Measurements from ENCODE around the gene RFX5.
A peak's percentile ranks its signal among the peaks of the same experiment; 100 is the strongest.
"Not testable (repeated sequence)": the region's sequence is repeated elsewhere in the genome, so short reads cannot be mapped to it uniquely, and the experiment has no call there.

The RFX5 gene

DNA sequence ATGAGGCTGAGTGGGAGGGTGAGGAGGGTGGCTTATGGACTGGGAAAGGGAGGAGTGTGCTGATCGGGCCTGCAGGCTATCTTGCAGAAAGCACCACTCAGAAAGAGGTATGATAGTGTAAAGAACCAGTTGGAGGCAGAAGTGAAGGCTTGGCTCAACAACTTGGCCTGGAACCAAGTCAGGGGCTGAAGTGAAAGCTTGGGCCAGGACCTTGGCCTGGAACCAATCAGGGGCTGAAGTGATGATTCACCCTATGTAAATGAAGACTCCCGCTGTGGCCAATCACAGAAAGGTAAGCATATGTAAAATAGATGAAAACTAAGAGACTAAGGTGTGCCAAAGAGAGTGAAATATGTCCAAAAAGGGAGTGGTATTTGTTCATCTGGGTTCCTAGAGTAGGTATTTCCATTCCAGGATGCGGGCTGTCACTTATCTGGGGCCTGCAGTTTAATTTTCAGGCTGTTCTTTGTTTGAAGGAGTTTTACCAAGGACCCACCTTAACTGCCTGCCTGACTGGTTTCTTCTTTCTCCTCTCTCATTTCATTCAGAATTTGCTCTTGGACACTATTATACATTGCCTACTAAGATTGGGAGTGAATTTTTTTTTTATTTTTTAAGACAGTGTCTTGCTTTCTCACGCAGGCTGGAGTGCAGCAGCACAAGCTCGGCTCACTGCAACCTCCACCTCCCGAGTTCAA, 5.1 kb upstream of the RFX5 start:
- TF ChIP-seq, protein P1, sequence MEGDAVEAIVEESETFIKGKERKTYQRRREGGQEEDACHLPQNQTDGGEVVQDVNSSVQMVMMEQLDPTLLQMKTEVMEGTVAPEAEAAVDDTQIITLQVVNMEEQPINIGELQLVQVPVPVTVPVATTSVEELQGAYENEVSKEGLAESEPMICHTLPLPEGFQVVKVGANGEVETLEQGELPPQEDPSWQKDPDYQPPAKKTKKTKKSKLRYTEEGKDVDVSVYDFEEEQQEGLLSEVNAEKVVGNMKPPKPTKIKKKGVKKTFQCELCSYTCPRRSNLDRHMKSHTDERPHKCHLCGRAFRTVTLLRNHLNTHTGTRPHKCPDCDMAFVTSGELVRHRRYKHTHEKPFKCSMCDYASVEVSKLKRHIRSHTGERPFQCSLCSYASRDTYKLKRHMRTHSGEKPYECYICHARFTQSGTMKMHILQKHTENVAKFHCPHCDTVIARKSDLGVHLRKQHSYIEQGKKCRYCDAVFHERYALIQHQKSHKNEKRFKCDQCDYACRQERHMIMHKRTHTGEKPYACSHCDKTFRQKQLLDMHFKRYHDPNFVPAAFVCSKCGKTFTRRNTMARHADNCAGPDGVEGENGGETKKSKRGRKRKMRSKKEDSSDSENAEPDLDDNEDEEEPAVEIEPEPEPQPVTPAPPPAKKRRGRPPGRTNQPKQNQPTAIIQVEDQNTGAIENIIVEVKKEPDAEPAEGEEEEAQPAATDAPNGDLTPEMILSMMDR (IDR thresholded peaks at IDR 0.05; ENCODE audit: low read length) = no peak
- TF ChIP-seq EZH2phosphoT487 (IDR thresholded peaks at IDR 0.05; ENCODE audit: low read length) (no peak), EZH2 (optimal IDR thresholded peaks at IDR 0.05; ENCODE audit: low read depth, low read length) (no peak)
- no peaks in the 10 kb centered on the region for H3K27me3 ChIP-seq (replicated peaks; ENCODE audit: insufficient read depth, low read length)
- H3K4me2 ChIP-seq (ENCODE audit: low read depth, low read length) = no peak overlapping the region
- peak; percentile 24 for DNase-seq
- no peaks in the 10 kb centered on the region for H3K79me2 ChIP-seq (ENCODE audit: low read length)
- peaks cover 7% of the 10 kb centered on the region; the same call in 1 of the 2 replicates for H3F3A ChIP-seq (ENCODE audit: insufficient read depth, low read length)
- H3K27ac ChIP-seq (ENCODE audit: low read length) = no peak overlapping the region
- H2AFZ ChIP-seq (ENCODE audit: low read length) = no peak overlapping the region
- no peaks in the 10 kb centered on the region for H3K36me3 ChIP-seq (replicated peaks; ENCODE audit: insufficient read depth, low read length)
- no peaks in the 10 kb centered on the region for H4K20me1 ChIP-seq (ENCODE audit: insufficient read depth, low read length)
- no peaks in the 10 kb centered on the region for H3K9me2 ChIP-seq (replicated peaks; ENCODE audit: insufficient read depth, low read length)
- no peak overlapping the region for H3K9ac ChIP-seq (ENCODE audit: low read length)
- H3K9me3 ChIP-seq (replicated peaks; ENCODE audit: insufficient read depth, low read length) = no peaks in the 10 kb centered on the region
- H3K4me3 ChIP-seq (ENCODE audit: low read length) = no peak overlapping the region
- H3K4me1 ChIP-seq (ENCODE audit: low read length) = peaks cover 7% of the 10 kb centered on the region

DNA sequence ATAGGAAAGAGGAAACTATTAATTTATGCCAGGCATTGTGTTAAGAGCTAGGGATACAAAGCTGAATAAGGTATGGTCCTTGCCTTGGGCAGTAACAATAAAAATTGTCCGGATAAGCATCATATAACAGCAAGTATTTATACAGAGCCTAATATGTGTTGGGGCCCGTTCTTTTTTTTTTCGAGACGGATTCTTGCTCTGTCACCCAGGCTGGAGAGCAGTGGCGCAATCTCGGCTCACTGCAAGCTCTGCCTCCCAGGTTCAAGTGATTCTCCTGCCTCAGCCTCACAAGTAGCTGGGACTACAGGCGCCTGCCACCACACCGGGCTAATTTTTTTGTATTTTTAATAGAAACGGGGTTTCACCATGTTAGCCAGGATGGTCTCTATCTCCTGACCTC, 3.3 kb upstream of the RFX5 start:
- H3K4me2 ChIP-seq (ENCODE audit: low read depth, low read length); H3K9me2 ChIP-seq (replicated peaks; ENCODE audit: insufficient read depth, low read length); H3K9ac ChIP-seq (ENCODE audit: low read length); H3K36me3 ChIP-seq (replicated peaks; ENCODE audit: insufficient read depth, low read length); DNase-seq; H3F3A ChIP-seq (ENCODE audit: insufficient read depth, low read length); H3K27me3 ChIP-seq (replicated peaks; ENCODE audit: insufficient read depth, low read length); H3K4me3 ChIP-seq (ENCODE audit: low read length); H3K27ac ChIP-seq (ENCODE audit: low read length); H2AFZ ChIP-seq (ENCODE audit: low read length); H3K9me3 ChIP-seq (replicated peaks; ENCODE audit: insufficient read depth, low read length); H4K20me1 ChIP-seq (ENCODE audit: insufficient read depth, low read length): not testable (repeated sequence)
- peaks cover 15% of the 10 kb centered on the region for H3K79me2 ChIP-seq (ENCODE audit: low read length)
- H3K4me1 ChIP-seq (ENCODE audit: low read length) = peaks cover 16% of the 10 kb centered on the region

DNA sequence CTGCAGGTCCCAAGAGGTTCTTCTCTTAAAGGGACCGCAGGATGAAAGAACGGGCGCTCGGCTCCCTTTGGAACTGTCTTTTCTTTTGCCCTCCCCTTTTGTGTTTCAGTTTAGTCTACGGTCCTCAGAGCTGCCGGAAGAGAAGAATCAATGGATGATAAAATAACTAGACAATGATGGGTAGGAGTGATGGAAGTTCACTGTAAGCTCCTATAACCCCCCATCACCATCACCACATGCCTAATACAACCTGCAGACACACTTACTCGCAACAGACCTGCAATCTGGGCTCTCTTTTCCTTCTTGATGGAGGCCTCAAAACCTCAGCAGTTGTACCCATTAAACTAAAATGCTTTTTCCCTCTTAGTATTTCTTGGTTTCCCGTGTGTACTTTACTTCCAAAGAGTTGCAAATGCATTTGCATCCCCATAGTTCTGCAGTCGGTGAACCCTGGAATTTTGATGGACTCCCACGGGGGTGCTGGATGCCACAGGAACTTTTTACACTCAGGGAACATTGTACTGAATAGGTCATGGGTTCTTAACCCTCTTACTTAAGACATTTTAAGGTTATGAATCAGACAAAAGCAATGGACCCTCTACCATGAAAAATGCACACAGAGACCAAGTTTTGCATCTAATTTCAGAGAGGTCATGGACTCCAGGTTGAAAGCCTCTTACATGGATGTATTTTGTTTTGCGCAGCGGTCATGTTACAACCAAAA, 633 bp upstream of the RFX5 start:
- H3K79me2 ChIP-seq (ENCODE audit: low read length) = peaks cover 17% of the 10 kb centered on the region
- no peak for DNase-seq
- peak overlapping the region; percentile 30; the same call in 1 of the 2 replicates for H3K9ac ChIP-seq (ENCODE audit: low read length)
- H3K4me1 ChIP-seq (ENCODE audit: low read length) = peaks cover 16% of the 10 kb centered on the region
- TF ChIP-seq, protein P1 (IDR thresholded peaks at IDR 0.05; ENCODE audit: low read length) = no peak
- TF ChIP-seq EZH2 (optimal IDR thresholded peaks at IDR 0.05; ENCODE audit: low read depth, low read length) = no peak
- TF ChIP-seq EZH2phosphoT487 (IDR thresholded peaks at IDR 0.05; ENCODE audit: low read length) = no peak
- H3K9me2 ChIP-seq (replicated peaks; ENCODE audit: insufficient read depth, low read length) = no peaks in the 10 kb centered on the region
- peaks cover 3% of the 10 kb centered on the region for H3K36me3 ChIP-seq (replicated peaks; ENCODE audit: insufficient read depth, low read length)
- H3K9me3 ChIP-seq (replicated peaks; ENCODE audit: insufficient read depth, low read length) = no peaks in the 10 kb centered on the region
- H3F3A ChIP-seq (ENCODE audit: insufficient read depth, low read length) = peaks cover 7% of the 10 kb centered on the region
- H4K20me1 ChIP-seq (ENCODE audit: insufficient read depth, low read length) = no peaks in the 10 kb centered on the region
- H3K4me2 ChIP-seq (ENCODE audit: low read depth, low read length) = peak overlapping the region; percentile 83
- H3K27ac ChIP-seq (ENCODE audit: low read length) = peak overlapping the region; percentile 78; the same call in 1 of the 2 replicates
- no peaks in the 10 kb centered on the region for H3K27me3 ChIP-seq (replicated peaks; ENCODE audit: insufficient read depth, low read length)
- peak overlapping the region; percentile 59 for H3K4me3 ChIP-seq (ENCODE audit: low read length)
- peak overlapping the region; percentile 89 for H2AFZ ChIP-seq (ENCODE audit: low read length)

Data from MM.1S (cell line).